ENCODE results near the gene GHR. TPM values are rescaled to one million over a fixed set of nuclear protein-coding genes. Genes with fewer than 3 reads are reported as not detected.

Gene GHR
- 0.40 TPM for polyA plus RNA-seq (2013, experiment 1 of 2)
- 0.38 TPM for polyA plus RNA-seq (2013, experiment 2 of 2)

GRCh38 chr5:42423285-42424165 lies at the start of gene GHR:
Gene GHR (plus strand): TSS chr5:42423439. CDS start chr5:42565875, 142,436 bp downstream.
- Histone ChIP-seq H3K27ac (ENCODE audit: low read depth, low read length) (no peak within 1 kb of the TSS), H3K27me3 (ENCODE audit: insufficient read depth, low read length) (peaks cover 26% of the 10 kb centered on the region), H3K4me3 (ENCODE audit: low read length) (peak within 1 kb of the TSS; percentile 60), H3K9me3 (ENCODE audit: insufficient read depth, low read depth, low read length) (no peaks in the 10 kb centered on the region), H3K36me3 (ENCODE audit: insufficient read depth, low read length) (no peaks in the 10 kb centered on the region), H3K4me1 (ENCODE audit: insufficient read depth, low read length) (peaks cover 3% of the 10 kb centered on the region), H3K9ac (ENCODE audit: low read depth, low read length) (0 out of 2 replicates have a peak within 1 kb of the TSS, but pooled peaks have one; percentile 34)
- under 1% methylated on average over 57 of the region's 60 CpGs for WGBS

- WGBS, result 94% methylated on average over 5 of the region's 5 CpGs
- Histone ChIP-seq H3K9me3 (ENCODE audit: insufficient read depth, low read depth, low read length) (no peaks in the 10 kb centered on the region), H3K4me3 (ENCODE audit: low read length) (no peak overlapping the region), H3K27ac (ENCODE audit: low read depth, low read length) (no peak overlapping the region), H3K4me1 (ENCODE audit: insufficient read depth, low read length) (no peaks in the 10 kb centered on the region), H3K36me3 (ENCODE audit: insufficient read depth, low read length) (no peaks in the 10 kb centered on the region), H3K9ac (ENCODE audit: low read depth, low read length) (no peak overlapping the region), H3K27me3 (ENCODE audit: insufficient read depth, low read length) (no peaks in the 10 kb centered on the region)
Observed at GRCh38 chr5:42374679-42375273, 48.5 kb upstream of the GHR start.

GRCh38 chr5:42377496-42377895 lies 45.7 kb upstream of the GHR start:
- Histone ChIP-seq H3K4me1 (ENCODE audit: insufficient read depth, low read length) (no peaks in the 10 kb centered on the region), H3K36me3 (ENCODE audit: insufficient read depth, low read length) (no peaks in the 10 kb centered on the region), H3K27ac (ENCODE audit: low read depth, low read length) (no peak overlapping the region), H3K4me3 (ENCODE audit: low read length) (no peak overlapping the region), H3K9ac (ENCODE audit: low read depth, low read length) (no peak overlapping the region), H3K9me3 (ENCODE audit: insufficient read depth, low read depth, low read length) (no peaks in the 10 kb centered on the region), H3K27me3 (ENCODE audit: insufficient read depth, low read length) (no peaks in the 10 kb centered on the region)
- WGBS, result 67% methylated on average over 1 of the region's 1 CpG

- no peaks in the 10 kb centered on the region for H3K27me3 ChIP-seq (ENCODE audit: insufficient read depth, low read length)
- H3K9ac ChIP-seq (ENCODE audit: low read depth, low read length), result no peak overlapping the region
- 0 out of 2 replicates have a peak, but pooled peaks cover 2% of the 10 kb centered on the region for H3K9me3 ChIP-seq (ENCODE audit: insufficient read depth, low read depth, low read length)
- H3K36me3 ChIP-seq (ENCODE audit: insufficient read depth, low read length), result no peaks in the 10 kb centered on the region
- H3K27ac ChIP-seq (ENCODE audit: low read depth, low read length), result no peak overlapping the region
- 96% methylated on average over 2 of the region's 2 CpGs for WGBS
- H3K4me3 ChIP-seq (ENCODE audit: low read length), result no peak overlapping the region
- no peaks in the 10 kb centered on the region for H3K4me1 ChIP-seq (ENCODE audit: insufficient read depth, low read length)
Observed at GRCh38 chr5:42381973-42382372, 41.3 kb upstream of the GHR start.

GRCh38 chr5:42387563-42387962 lies 35.7 kb upstream of the GHR start:
- WGBS, result 96% methylated on average over 2 of the region's 2 CpGs
- Histone ChIP-seq H3K36me3 (ENCODE audit: insufficient read depth, low read length) (no peaks in the 10 kb centered on the region), H3K27me3 (ENCODE audit: insufficient read depth, low read length) (no peaks in the 10 kb centered on the region), H3K9ac (ENCODE audit: low read depth, low read length) (no peak overlapping the region), H3K27ac (ENCODE audit: low read depth, low read length) (no peak overlapping the region), H3K9me3 (ENCODE audit: insufficient read depth, low read depth, low read length) (peaks cover 5% of the 10 kb centered on the region; the same call in 1 of the 2 replicates), H3K4me3 (ENCODE audit: low read length) (no peak overlapping the region), H3K4me1 (ENCODE audit: insufficient read depth, low read length) (no peaks in the 10 kb centered on the region)

- 95% methylated on average over 5 of the region's 5 CpGs for WGBS
Observed at GRCh38 chr5:42390115-42390514, 33.1 kb upstream of the GHR start.

GRCh38 chr5:42392917-42393316 lies 30.3 kb upstream of the GHR start:
- no peaks in the 10 kb centered on the region for H3K4me1 ChIP-seq (ENCODE audit: insufficient read depth, low read length)
- 94% methylated on average over 2 of the region's 2 CpGs for WGBS
- peaks cover 4% of the 10 kb centered on the region; the same call in 1 of the 2 replicates for H3K9me3 ChIP-seq (ENCODE audit: insufficient read depth, low read depth, low read length)
- H3K36me3 ChIP-seq (ENCODE audit: insufficient read depth, low read length), result no peaks in the 10 kb centered on the region
- H3K9ac ChIP-seq (ENCODE audit: low read depth, low read length), result no peak overlapping the region
- no peaks in the 10 kb centered on the region for H3K27me3 ChIP-seq (ENCODE audit: insufficient read depth, low read length)
- H3K27ac ChIP-seq (ENCODE audit: low read depth, low read length), result no peak overlapping the region
- no peak overlapping the region for H3K4me3 ChIP-seq (ENCODE audit: low read length)

More at GRCh38 chr5:42390115-42390514, 33.1 kb upstream of the GHR start:
- Histone ChIP-seq H3K4me3 (ENCODE audit: low read length) (no peak overlapping the region), H3K27me3 (ENCODE audit: insufficient read depth, low read length) (no peaks in the 10 kb centered on the region), H3K9me3 (ENCODE audit: insufficient read depth, low read depth, low read length) (peaks cover 6% of the 10 kb centered on the region; the same call in 1 of the 2 replicates), H3K27ac (ENCODE audit: low read depth, low read length) (no peak overlapping the region), H3K36me3 (ENCODE audit: insufficient read depth, low read length) (no peaks in the 10 kb centered on the region), H3K9ac (ENCODE audit: low read depth, low read length) (no peak overlapping the region), H3K4me1 (ENCODE audit: insufficient read depth, low read length) (no peaks in the 10 kb centered on the region)

GRCh38 chr5:42396111-42396510 lies 27.1 kb upstream of the GHR start:
- WGBS, result 89% methylated on average over 5 of the region's 5 CpGs
- H3K9me3 ChIP-seq (ENCODE audit: insufficient read depth, low read depth, low read length), result peaks cover 4% of the 10 kb centered on the region; the same call in 1 of the 2 replicates
- H3K4me3 ChIP-seq (ENCODE audit: low read length), result no peak overlapping the region
- no peak overlapping the region for H3K9ac ChIP-seq (ENCODE audit: low read depth, low read length)
- no peaks in the 10 kb centered on the region for H3K4me1 ChIP-seq (ENCODE audit: insufficient read depth, low read length)
- H3K27ac ChIP-seq (ENCODE audit: low read depth, low read length), result no peak overlapping the region
- H3K27me3 ChIP-seq (ENCODE audit: insufficient read depth, low read length), result no peaks in the 10 kb centered on the region
- no peaks in the 10 kb centered on the region for H3K36me3 ChIP-seq (ENCODE audit: insufficient read depth, low read length)

GRCh38 chr5:42397267-42397666 lies 26.0 kb upstream of the GHR start:
- WGBS, result 94% methylated on average over 8 of the region's 8 CpGs
- Histone ChIP-seq H3K9me3 (ENCODE audit: insufficient read depth, low read depth, low read length) (peaks cover 4% of the 10 kb centered on the region; the same call in 1 of the 2 replicates), H3K4me1 (ENCODE audit: insufficient read depth, low read length) (no peaks in the 10 kb centered on the region), H3K36me3 (ENCODE audit: insufficient read depth, low read length) (no peaks in the 10 kb centered on the region), H3K27ac (ENCODE audit: low read depth, low read length) (no peak overlapping the region), H3K9ac (ENCODE audit: low read depth, low read length) (no peak overlapping the region), H3K27me3 (ENCODE audit: insufficient read depth, low read length) (no peaks in the 10 kb centered on the region), H3K4me3 (ENCODE audit: low read length) (no peak overlapping the region)

- Histone ChIP-seq H3K4me3 (ENCODE audit: low read length) (no peak overlapping the region), H3K27ac (ENCODE audit: low read depth, low read length) (no peak overlapping the region), H3K9ac (ENCODE audit: low read depth, low read length) (no peak overlapping the region), H3K36me3 (ENCODE audit: insufficient read depth, low read length) (no peaks in the 10 kb centered on the region), H3K4me1 (ENCODE audit: insufficient read depth, low read length) (no peaks in the 10 kb centered on the region), H3K9me3 (ENCODE audit: insufficient read depth, low read depth, low read length) (no peaks in the 10 kb centered on the region), H3K27me3 (ENCODE audit: insufficient read depth, low read length) (no peaks in the 10 kb centered on the region)
- WGBS, result 100% methylated on average over 2 of the region's 2 CpGs
Observed at GRCh38 chr5:42399702-42400101, 23.5 kb upstream of the GHR start.

GRCh38 chr5:42400474-42400873 lies 22.8 kb upstream of the GHR start:
- Histone ChIP-seq H3K27ac (ENCODE audit: low read depth, low read length) (no peak overlapping the region), H3K4me1 (ENCODE audit: insufficient read depth, low read length) (no peaks in the 10 kb centered on the region), H3K9me3 (ENCODE audit: insufficient read depth, low read depth, low read length) (no peaks in the 10 kb centered on the region), H3K9ac (ENCODE audit: low read depth, low read length) (no peak overlapping the region), H3K27me3 (ENCODE audit: insufficient read depth, low read length) (no peaks in the 10 kb centered on the region), H3K4me3 (ENCODE audit: low read length) (no peak overlapping the region), H3K36me3 (ENCODE audit: insufficient read depth, low read length) (no peaks in the 10 kb centered on the region)
- WGBS, result 99% methylated on average over 3 of the region's 3 CpGs
